Fibroblast of lung (primary cell): ENCODE measurements around the gene SPATA2L. TPM values are rescaled to one million over a fixed set of nuclear protein-coding genes. Genes with fewer than 3 reads are reported as not detected.

Experiments
- DNase-seq, 2 donors: peaks; one replicate each; pipeline versions ENCODE4 v3.0.0 to v3.0.0-alpha.2; 2010; ENCODE audit warnings: low read depth in 2 of 2
- H2AFZ ChIP-seq: 2 replicates; pipeline ENCODE4 v1.5.1; 2012; ENCODE audit warnings: low read length, control low read depth, inconsistent platforms
- H3K27ac ChIP-seq: 2 replicates; pipeline ENCODE4 v1.5.1; 2011; ENCODE audit warnings: low read length, control low read depth; ENCODE audit not compliant: insufficient read depth
- H3K27me3 ChIP-seq: 2 replicates; pipeline ENCODE4 v1.5.1; 2011; ENCODE audit warnings: mild to moderate bottlenecking, low read length; ENCODE audit not compliant: control insufficient read depth, insufficient read depth
- H3K36me3 ChIP-seq: 2 replicates; pipeline ENCODE4 v1.5.1; 2011; ENCODE audit warnings: low read length; ENCODE audit not compliant: control insufficient read depth, insufficient read depth
- H3K4me1 ChIP-seq: 2 replicates; pipeline ENCODE4 v1.5.1; 2011; ENCODE audit warnings: low read length; ENCODE audit not compliant: control insufficient read depth, insufficient read depth; ENCODE audit errors: extremely low read depth
- H3K4me2 ChIP-seq: 2 replicates; pipeline ENCODE4 v1.5.1; 2011; ENCODE audit warnings: low read length, control low read depth; ENCODE audit not compliant: insufficient read depth; ENCODE audit errors: extremely low read depth
- H3K4me3 ChIP-seq, 4 experiments: fragments of 200-600 bp in 1 of 4; sonication (generic) in 1 of 4; replicated peaks in 1 of 4; 2 replicates each; pipeline ENCODE4 v1.5.1; 2011 to 2016; ENCODE audit warnings: low read length in 4 of 4, low read depth in 3 of 4, mild to moderate bottlenecking in 3 of 4, control low read depth in 2 of 4, inconsistent platforms in 1 of 4, mixed read lengths in 1 of 4; ENCODE audit not compliant: insufficient read depth in 1 of 4; ENCODE audit errors: control extremely low read depth in 1 of 4
- H3K79me2 ChIP-seq: 2 replicates; pipeline ENCODE4 v1.5.1; 2012; ENCODE audit warnings: mild to moderate bottlenecking, low read length, inconsistent platforms; ENCODE audit not compliant: control insufficient read depth, insufficient read depth
- H3K9ac ChIP-seq: 2 replicates; pipeline ENCODE4 v1.5.1; 2011; ENCODE audit warnings: mild to moderate bottlenecking, low read length, control low read depth; ENCODE audit not compliant: insufficient read depth
- H3K9me3 ChIP-seq: 2 replicates; pipeline ENCODE4 v1.5.1; 2012; ENCODE audit warnings: low read depth, low read length; ENCODE audit not compliant: control insufficient read depth, insufficient read depth
- H4K20me1 ChIP-seq: 2 replicates; pipeline ENCODE4 v1.5.1; 2011; ENCODE audit warnings: low read length; ENCODE audit not compliant: control insufficient read depth, insufficient read depth; ENCODE audit errors: extremely low read depth
- CTCF ChIP-seq, 2 donors: IDR thresholded peaks in 1 of 2; conservative IDR thresholded peaks in 1 of 2; 1 replicate in 1 of 2; 2 replicates in 1 of 2; pipeline ENCODE4 v1.5.1; 2011 to 2012; ENCODE audit warnings: low read length in 2 of 2, control low read depth in 1 of 2, inconsistent platforms in 1 of 2, low read depth in 1 of 2, mild to moderate bottlenecking in 1 of 2
- EZH2 ChIP-seq: IDR thresholded peaks from 2 replicates; pipeline ENCODE4 v1.5.1; 2012; ENCODE audit warnings: low read length, control low read depth, mild to moderate bottlenecking; ENCODE audit errors: missing control alignments
- polyA plus RNA-seq, 2 donors: library from polyadenylated mRNA; depleted of rRNA in 1 of 2; stranded (reverse) in 1 of 2; unstranded in 1 of 2; fragments of >200 nt; gene quantifications; 2 replicates each; pipeline ENCODE4 v1.2.1, GENCODE V29; 2011 to 2012; ENCODE audit warnings: missing spikeins in 1 of 2
- total RNA-seq: library from RNA; depleted of rRNA; stranded (reverse); fragments of >200 nt; gene quantifications from 2 replicates; pipeline ENCODE4 v1.2.1, GENCODE V29; 2014

SPATA2L gene
- total and polyA plus RNA-seq, 2 donors (not counting 1 experiment from before 2014, with no cell fraction given) = 1.7 to 7.3 TPM

GRCh38 chr16:89716916-89717687 lies 15.6 kb upstream of the SPATA2L start:
- DNase-seq = no peak
- no peaks in the 10 kb centered on the region for H3K27me3 ChIP-seq
- TF ChIP-seq EZH2 (no peak), CTCF (conservative IDR thresholded peaks at IDR 0.05 in 1 of 2, IDR thresholded peaks at IDR 0.05 in 1 of 2; ENCODE audit: low read depth in 1 of 2, low read length in 2 of 2) (no peak)
- no peak overlapping the region for H3K4me3 ChIP-seq
- H3K9ac ChIP-seq = no peak overlapping the region
- peaks cover 5% of the 10 kb centered on the region for H3K79me2 ChIP-seq
- no peaks in the 10 kb centered on the region for H4K20me1 ChIP-seq
- H3K9me3 ChIP-seq = no peaks in the 10 kb centered on the region
- no peak overlapping the region for H3K4me2 ChIP-seq
- H3K4me1 ChIP-seq = peaks cover 12% of the 10 kb centered on the region
- H3K36me3 ChIP-seq = peaks cover 4% of the 10 kb centered on the region
- H3K27ac ChIP-seq = no peak overlapping the region
- H2AFZ ChIP-seq = no peak overlapping the region

DNA sequence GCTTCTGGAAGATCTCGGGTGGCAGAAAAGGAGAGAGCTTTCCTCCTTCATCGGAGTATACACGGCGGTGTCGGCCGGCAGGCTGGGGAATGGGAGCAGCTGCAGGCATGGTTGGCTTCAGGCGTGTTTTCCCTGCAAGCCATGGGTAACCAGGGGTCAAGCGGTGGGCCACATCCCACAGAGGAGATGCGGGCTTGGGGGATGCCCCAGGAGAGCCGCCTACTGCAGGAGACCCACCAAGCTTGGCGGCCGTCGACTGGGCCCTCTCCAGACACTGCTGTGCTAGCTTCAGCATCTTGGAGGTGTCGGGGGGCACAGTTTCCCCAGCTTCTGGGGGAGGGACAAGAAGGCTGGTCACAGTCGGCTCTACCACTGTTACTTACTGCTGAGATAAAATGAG lies 15.0 kb upstream of the SPATA2L start:
- Histone ChIP-seq H2AFZ (no peak overlapping the region), H4K20me1 (no peaks in the 10 kb centered on the region), H3K9ac (no peak overlapping the region), H3K27me3 (no peaks in the 10 kb centered on the region), H3K4me3 (no peak overlapping the region), H3K4me1 (peaks cover 12% of the 10 kb centered on the region), H3K4me2 (no peak overlapping the region), H3K27ac (no peak overlapping the region), H3K79me2 (peaks cover 5% of the 10 kb centered on the region), H3K36me3 (peaks cover 4% of the 10 kb centered on the region), H3K9me3 (no peaks in the 10 kb centered on the region)
- no peak for DNase-seq
- TF ChIP-seq EZH2 (no peak), CTCF (conservative IDR thresholded peaks at IDR 0.05 in 1 of 2, IDR thresholded peaks at IDR 0.05 in 1 of 2; ENCODE audit: low read depth in 1 of 2, low read length in 2 of 2) (no peak)

GRCh38 chr16:89712274-89712781 lies 10.8 kb upstream of the SPATA2L start:
- peak overlapping the region; percentile 47 to 54 (median 51) for H3K4me3 ChIP-seq

More at GRCh38 chr16:89712274-89712781, 10.8 kb upstream of the SPATA2L start:
- H3K79me2 ChIP-seq = no peaks in the 10 kb centered on the region
- no peaks in the 10 kb centered on the region for H3K27me3 ChIP-seq
- peak overlapping the region; percentile 53 for H3K9ac ChIP-seq
- no peaks in the 10 kb centered on the region for H3K4me1 ChIP-seq
- peak; percentile 17 to 21 for DNase-seq
- H3K36me3 ChIP-seq = peaks cover 4% of the 10 kb centered on the region
- no peak for TF ChIP-seq EZH2
- TF ChIP-seq CTCF (conservative IDR thresholded peaks at IDR 0.05 in 1 of 2, IDR thresholded peaks at IDR 0.05 in 1 of 2; ENCODE audit: low read depth in 1 of 2, low read length in 2 of 2) = no peak
- H3K9me3 ChIP-seq = no peaks in the 10 kb centered on the region
- no peak overlapping the region for H2AFZ ChIP-seq
- H4K20me1 ChIP-seq = no peaks in the 10 kb centered on the region
- peak overlapping the region; percentile 69 for H3K4me2 ChIP-seq
- H3K27ac ChIP-seq = peak overlapping the region; percentile 27
